Right cardiac atrium (tissue), 5 donors: ENCODE measurements around the gene FLNA. TPM values are rescaled to one million over a fixed set of nuclear protein-coding genes. Genes with fewer than 3 reads are reported as not detected.
A peak's percentile ranks its signal among the peaks of the same experiment; 100 is the strongest.
"Not testable (repeated sequence)": the region's sequence is repeated elsewhere in the genome, so short reads cannot be mapped to it uniquely, and the experiment has no call there.

ENCODE experiments used
- ATAC-seq, 2 donors: fragments of 200-7000 bp; cut with Tn5 transposase; one replicate each; pipeline versions ENCODE4 v1.8.0 to v1.9.1; 2020; ENCODE audit warnings: moderate library complexity in 2 of 2, mild to moderate bottlenecking in 1 of 2
- DNase-seq, 3 donors: peaks; one replicate each; pipeline ENCODE4 v3.0.0-alpha.2; 2020
- H3K27ac ChIP-seq: one replicate; pipeline ENCODE4 v1.5.1; 2013; ENCODE audit warnings: mild to moderate bottlenecking, low read length, control low read depth, moderate library complexity
- H3K27me3 ChIP-seq: one replicate; pipeline ENCODE4 v1.6.1; 2013; ENCODE audit not compliant: control insufficient read depth, insufficient read depth
- H3K4me1 ChIP-seq: one replicate; pipeline ENCODE4 v1.6.1; 2013; ENCODE audit warnings: low read length; ENCODE audit not compliant: control insufficient read depth, insufficient read depth
- H3K4me3 ChIP-seq: one replicate; pipeline ENCODE4 v1.5.1; 2013; ENCODE audit warnings: low read length, control low read depth
- H3K9me3 ChIP-seq: one replicate; pipeline ENCODE4 v1.6.1; 2013; ENCODE audit warnings: low read length; ENCODE audit not compliant: control insufficient read depth
- WGBS: extraction: QIAGEN DNeasy Blood & Tissue Kit; methylation state at CpG from one replicate; pipeline ENCODE4 v1.1.7; 2013; 5-methylcytosine and 5-hydroxymethylcytosine counted together
- intact Hi-C, 4 donors: fragments of 100-400 bp; cut with DNase I; formaldehyde crosslinking; loops; one replicate each; pipeline versions ENCODE4 v1.11.0 to v1.14.0; 2022 to 2023
- polyA plus RNA-seq: library from polyadenylated mRNA; stranded (reverse); fragments of 200-250 nt; gene quantifications from one replicate; pipeline ENCODE4 v1.2.3, GENCODE V29; 2013
- total RNA-seq, 4 donors: library from RNA; stranded (reverse); fragmentation: NEBNext Ultra II Directional; extraction: Animal tissue kit (Norgen Biotek cat#: 25700); gene quantifications; one replicate each; pipeline ENCODE4 v1.2.1, GENCODE V29; 2021
- donor health status: healthy with polysubstance abuse.
- donor health status: DM: no; HTN: yes; CAD: no.
- donor health status: DM: no; HTN: no; CAD: no.
- donor health status: DM: no; HTN: yes; CAD: no; lungs with severe emphysema.
- donor health status: DM: yes; HTN: yes; CAD: no.

The FLNA gene
- total and polyA plus RNA-seq, 5 donors: 262 to 363 (median 282) TPM

DNA sequence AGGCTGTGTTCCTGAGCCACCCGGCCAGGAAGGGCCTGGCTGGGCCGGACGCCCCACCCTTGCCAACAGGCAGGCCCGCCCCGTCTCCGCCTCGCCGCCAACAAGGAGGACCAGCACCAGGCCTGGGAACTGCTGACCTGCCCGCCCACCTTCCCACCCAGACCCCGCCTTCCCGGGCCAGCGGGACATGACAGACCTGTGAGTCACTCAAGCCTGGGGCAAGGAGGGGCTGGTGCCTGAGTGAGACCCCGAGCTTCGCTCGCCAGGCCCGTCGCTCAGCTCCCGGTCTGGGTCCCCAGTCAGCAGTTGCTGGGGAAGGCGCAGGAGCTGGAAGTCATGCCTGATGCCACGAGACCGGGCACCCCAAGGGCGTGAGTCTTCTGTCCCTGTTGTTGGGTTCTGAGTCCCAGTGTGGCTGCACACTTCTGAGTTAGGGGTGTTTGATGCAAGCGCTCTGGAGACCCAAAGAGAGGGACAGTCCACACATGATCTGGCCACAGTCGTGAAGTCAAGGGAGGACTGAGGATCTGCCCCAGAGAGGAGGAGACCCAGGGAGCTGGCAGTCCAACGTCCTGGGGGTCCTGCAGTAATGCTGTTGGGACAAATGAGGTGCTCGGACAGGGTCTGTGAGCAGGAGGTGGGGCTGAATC lies 34.9 kb upstream of the FLNA start, which contains the start of gene DNASE1L1:
Gene DNASE1L1, minus strand, starts transcription at position 33 of the 650 bp plus-strand sequence. CDS start 3,686 bp downstream, outside the sequence.
- ATAC-seq (peak; percentile 80 to 82), DNase-seq (peak; percentile 86 to 93 (median 93))
- no peaks in the 10 kb centered on the region for H3K9me3 ChIP-seq
- H3K4me3 ChIP-seq: peak within 1 kb of the TSS; percentile 37
- intact Hi-C loops: loop anchor here in 1 of 4 donors (10.0 kb wide), 1 partner anchor 105 kb away; the partner anchor contains the start of gene FAM3A
- H3K27me3 ChIP-seq: no peaks in the 10 kb centered on the region
- 43% methylated on average over 24 of the region's 26 CpGs for WGBS
- H3K4me1 ChIP-seq: no peaks in the 10 kb centered on the region
- peak within 1 kb of the TSS; percentile 83 for H3K27ac ChIP-seq

DNA sequence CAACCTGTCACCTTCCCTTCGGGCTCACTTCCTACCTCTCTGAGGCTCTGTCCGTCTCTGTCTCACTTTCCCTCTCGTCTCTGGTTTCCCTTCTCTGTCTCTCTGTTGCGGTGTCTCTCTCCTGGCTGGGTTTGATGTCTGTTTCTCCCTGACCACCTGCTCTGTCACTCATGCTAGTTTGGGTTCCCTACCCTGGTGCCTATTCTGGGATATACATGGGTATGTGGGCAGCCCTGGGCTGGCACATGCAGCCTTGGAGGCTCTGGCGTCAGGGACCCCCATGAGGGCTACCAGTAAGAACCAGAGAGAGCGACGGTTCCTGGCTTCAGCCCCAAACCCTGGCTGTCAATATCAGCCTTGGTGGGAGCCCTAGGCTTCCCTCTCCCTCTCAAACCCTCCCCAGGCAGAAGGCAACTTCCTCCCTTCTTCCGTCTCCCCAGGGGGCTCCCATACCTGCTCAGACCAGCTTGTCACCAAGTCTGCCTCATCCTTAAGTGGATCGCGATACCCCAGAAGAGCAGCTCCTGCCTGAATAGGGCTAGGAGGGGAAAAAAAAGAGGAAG lies 34.3 kb upstream of the FLNA start:
- WGBS: 43% methylated on average over 10 of the region's 10 CpGs
- Histone ChIP-seq H3K27me3 (no peaks in the 10 kb centered on the region), H3K4me3 (peak overlapping the region; percentile 37), H3K4me1 (no peaks in the 10 kb centered on the region), H3K27ac (peak overlapping the region; percentile 68), H3K9me3 (no peaks in the 10 kb centered on the region)
- DNase-seq (no peak), ATAC-seq (no peak)
- intact Hi-C loops: loop anchor here in 1 of 4 donors (10.0 kb wide), 1 partner anchor 106 kb away; the partner anchor contains the start of gene FAM3A

GRCh38 chrX:154404625-154405192 lies 30.3 kb upstream of the FLNA start:
- Histone ChIP-seq H3K27me3 (no peaks in the 10 kb centered on the region), H3K9me3 (no peaks in the 10 kb centered on the region), H3K27ac (no peak overlapping the region), H3K4me1 (peaks cover 2% of the 10 kb centered on the region), H3K4me3 (no peak overlapping the region)
- ATAC-seq (no peak), DNase-seq (no peak)
- WGBS: 89% methylated on average over 16 of the region's 16 CpGs
- intact Hi-C loops: loop anchor here in 1 of 4 donors (10.0 kb wide), 1 partner anchor 110 kb away; the partner anchor contains the start of gene FAM3A

GRCh38 chrX:154403858-154404257 lies 29.4 kb upstream of the FLNA start:
- Histone ChIP-seq H3K4me1 (peaks cover 2% of the 10 kb centered on the region), H3K27ac (no peak overlapping the region), H3K4me3 (no peak overlapping the region), H3K27me3 (no peaks in the 10 kb centered on the region), H3K9me3 (no peaks in the 10 kb centered on the region)
- 91% methylated on average over 4 of the region's 4 CpGs for WGBS
- intact Hi-C loops: loop anchor here in 1 of 4 donors (10.0 kb wide), 1 partner anchor 111 kb away; the partner anchor contains the start of gene FAM3A
- ATAC-seq (no peak), DNase-seq (no peak)

DNA sequence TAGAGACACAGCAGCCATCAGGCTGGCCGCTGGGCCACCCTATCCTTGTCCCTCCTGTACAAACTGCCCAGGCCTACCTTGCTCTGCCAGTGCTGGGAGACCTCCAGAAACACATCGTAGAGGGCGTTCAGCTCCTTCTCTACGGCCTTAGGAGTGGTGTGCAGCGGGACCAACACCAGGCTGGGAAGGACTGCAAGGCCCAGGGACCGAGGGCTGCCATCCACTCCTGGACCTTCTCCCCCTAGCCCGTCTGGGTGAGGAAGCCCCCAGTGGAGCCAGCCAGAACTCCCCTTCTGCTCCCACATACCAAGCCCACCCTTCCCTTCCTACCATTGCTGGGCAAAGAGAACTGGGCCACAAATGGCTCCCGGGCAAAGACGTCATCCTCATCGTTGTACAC lies 28.8 kb upstream of the FLNA start:
- no peak for DNase-seq
- WGBS: 83% methylated on average over 10 of the region's 10 CpGs
- H3K4me3 ChIP-seq: no peak overlapping the region

GRCh38 chrX:154402622-154403127 lies 28.2 kb upstream of the FLNA start:
- no peak overlapping the region for H3K27ac ChIP-seq
- ATAC-seq: no peak
- intact Hi-C loops: loop anchor here in 1 of 4 donors (10.0 kb wide), 1 partner anchor 112 kb away; the partner anchor contains the start of gene FAM3A
- no peak for DNase-seq
- no peak overlapping the region for H3K4me3 ChIP-seq
- H3K9me3 ChIP-seq: no peaks in the 10 kb centered on the region
- H3K27me3 ChIP-seq: no peaks in the 10 kb centered on the region
- 69% methylated on average over 19 of the region's 19 CpGs for WGBS
- peaks cover 2% of the 10 kb centered on the region for H3K4me1 ChIP-seq

More for the DNA sequence above, 28.8 kb upstream of the FLNA start:
- ATAC-seq: no peak
- no peaks in the 10 kb centered on the region for H3K9me3 ChIP-seq
- peaks cover 2% of the 10 kb centered on the region for H3K4me1 ChIP-seq
- no peak overlapping the region for H3K27ac ChIP-seq
- H3K27me3 ChIP-seq: no peaks in the 10 kb centered on the region
- intact Hi-C loops: loop anchor here in 1 of 4 donors (10.0 kb wide), 1 partner anchor 112 kb away; the partner anchor contains the start of gene FAM3A

- ATAC-seq (no peak), DNase-seq (no peak)
- H3K27me3 ChIP-seq: no peaks in the 10 kb centered on the region
- no peak overlapping the region for H3K4me3 ChIP-seq
- peaks cover 2% of the 10 kb centered on the region for H3K4me1 ChIP-seq
- no peaks in the 10 kb centered on the region for H3K9me3 ChIP-seq
- WGBS: 53% methylated on average over 6 of the region's 6 CpGs
- intact Hi-C loops: loop anchor here in 1 of 4 donors (10.0 kb wide), 1 partner anchor 113 kb away; the partner anchor contains the start of gene FAM3A
- no peak overlapping the region for H3K27ac ChIP-seq
Observed at GRCh38 chrX:154401918-154402621, 27.6 kb upstream of the FLNA start.

DNA sequence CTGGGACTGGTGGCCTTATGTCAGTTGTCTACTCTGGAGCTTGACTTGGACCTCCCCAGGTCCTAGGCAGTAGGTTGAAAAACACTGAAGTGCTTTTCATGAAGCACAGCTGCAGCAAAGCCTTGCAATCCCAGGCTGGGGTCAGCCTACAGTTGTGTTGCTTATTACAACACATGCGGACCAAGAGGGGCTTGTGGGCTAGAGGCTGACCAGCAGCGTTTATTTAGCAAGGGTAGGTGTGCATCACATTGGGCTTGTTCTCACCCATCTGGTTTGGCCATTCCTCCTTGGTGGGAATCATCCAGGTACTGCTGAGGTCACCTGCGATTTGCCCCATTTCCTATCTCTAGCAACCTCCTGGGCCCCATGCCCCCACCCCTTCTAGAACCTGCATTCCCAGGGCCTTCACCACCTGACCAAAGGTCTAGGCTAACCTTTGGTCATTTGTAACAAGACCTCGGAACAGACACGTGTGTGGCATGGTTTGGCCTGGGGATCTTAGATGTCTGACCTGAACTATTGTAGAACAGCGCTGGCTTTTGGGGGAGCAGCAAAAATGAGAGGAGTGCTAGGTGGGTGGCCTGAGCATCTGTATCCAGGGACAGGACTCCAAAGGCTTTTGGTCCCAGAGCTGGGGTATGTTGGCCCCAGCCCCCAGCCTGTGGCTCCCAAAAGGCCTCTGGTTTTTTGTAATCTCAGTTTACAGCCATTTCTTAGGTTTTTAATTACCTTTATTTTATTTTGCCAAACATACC lies 26.8 kb upstream of the FLNA start:
- H3K27ac ChIP-seq: no peak overlapping the region
- no peak overlapping the region for H3K4me3 ChIP-seq
- H3K27me3 ChIP-seq: no peaks in the 10 kb centered on the region
- no peak for DNase-seq
- intact Hi-C loops: loop anchor here in 1 of 4 donors (10.0 kb wide), 1 partner anchor 114 kb away; the partner anchor contains the start of gene FAM3A
- H3K9me3 ChIP-seq: no peaks in the 10 kb centered on the region
- no peak for ATAC-seq
- peaks cover 2% of the 10 kb centered on the region for H3K4me1 ChIP-seq
- WGBS: 56% methylated on average over 6 of the region's 6 CpGs

DNA sequence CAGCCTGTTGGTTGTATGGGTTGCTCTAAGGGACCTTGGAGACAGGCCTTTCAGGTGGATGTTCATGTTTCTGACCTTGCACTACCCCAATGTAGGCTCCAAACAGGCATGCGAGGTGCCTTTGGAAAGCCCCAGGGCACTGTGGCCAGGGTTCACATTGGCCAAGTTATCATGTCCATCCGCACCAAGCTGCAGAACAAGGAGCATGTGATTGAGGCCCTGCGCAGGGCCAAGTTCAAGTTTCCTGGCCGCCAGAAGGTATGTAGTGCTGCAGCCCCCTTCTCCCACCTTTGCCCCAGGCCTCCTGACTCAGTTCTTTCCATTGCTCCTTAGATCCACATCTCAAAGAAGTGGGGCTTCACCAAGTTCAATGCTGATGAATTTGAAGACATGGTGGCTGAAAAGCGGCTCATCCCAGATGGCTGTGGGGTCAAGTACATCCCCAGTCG lies 26.0 kb upstream of the FLNA start:
- 75% methylated on average over 6 of the region's 6 CpGs for WGBS
- not testable (repeated sequence) for H3K27me3 ChIP-seq, ATAC-seq, H3K4me3 ChIP-seq, DNase-seq, H3K9me3 ChIP-seq, H3K4me1 ChIP-seq
- intact Hi-C loops: loop anchor here in 1 of 4 donors (10.0 kb wide), 1 partner anchor 114 kb away; the partner anchor contains the start of gene FAM3A
- peak overlapping the region; percentile 32 for H3K27ac ChIP-seq
